Measurements from ENCODE around the gene LYPD3. TPM values are rescaled to one million over a fixed set of nuclear protein-coding genes. Genes with fewer than 3 reads are reported as not detected.

Gene LYPD3
- total RNA-seq, 1 donor from 2014 or later = 0.24 TPM

- H2AFZ ChIP-seq (replicated peaks) = no peak overlapping the region
- no peaks in the 10 kb centered on the region for H4K20me1 ChIP-seq (ENCODE audit: low read depth)
- H3K27me3 ChIP-seq = no peaks in the 10 kb centered on the region
- no peaks in the 10 kb centered on the region for H3K79me2 ChIP-seq (ENCODE audit: low read depth)
- H3K36me3 ChIP-seq = no peaks in the 10 kb centered on the region
- no peak overlapping the region for H3K4me3 ChIP-seq
- H3K27ac ChIP-seq = no peak overlapping the region
- Mint-ChIP-seq H3K4me1 (peaks cover 9% of the 10 kb centered on the region), H3K4me3 (no peak overlapping the region), H3K27ac (no peak overlapping the region), H3K27me3 (ENCODE audit: insufficient read depth, low read depth) (peaks cover 10% of the 10 kb centered on the region), H3K9me3 (no peaks in the 10 kb centered on the region), H3K36me3 (no peaks in the 10 kb centered on the region)
- DNase-seq (ENCODE audit: low spot score) = no peak
- no peaks in the 10 kb centered on the region for H3F3A ChIP-seq (ENCODE audit: low read depth)
- TF ChIP-seq CTCF (IDR thresholded peaks at IDR 0.05) = no peak
- no peak for TF ChIP-seq EZH2phosphoT487 (IDR thresholded peaks at IDR 0.05)
- TF ChIP-seq EZH2 (IDR thresholded peaks at IDR 0.05) = no peak
- H3K9ac ChIP-seq = no peak overlapping the region
- no peak overlapping the region for H3K4me2 ChIP-seq
- H3K4me1 ChIP-seq = no peaks in the 10 kb centered on the region
- no peaks in the 10 kb centered on the region for H3K9me3 ChIP-seq (ENCODE audit: low read depth)
Measured at GRCh38 chr19:43429395-43429794, 36.0 kb downstream of the LYPD3 start.

GRCh38 chr19:43425567-43426392 is 39.6 kb downstream of the LYPD3 start:
- peak; percentile 41 for DNase-seq (ENCODE audit: low spot score)
- peak overlapping the region; percentile 75 for H2AFZ ChIP-seq (replicated peaks)
- H3K9me3 Mint-ChIP-seq = no peaks in the 10 kb centered on the region

GRCh38 chr19:43423779-43424178 is 41.6 kb downstream of the LYPD3 start:
- Mint-ChIP-seq H3K27ac (no peak overlapping the region), H3K27me3 (ENCODE audit: insufficient read depth, low read depth) (peaks cover 7% of the 10 kb centered on the region), H3K9me3 (no peaks in the 10 kb centered on the region), H3K4me3 (no peak overlapping the region), H3K36me3 (no peaks in the 10 kb centered on the region), H3K4me1 (peaks cover 9% of the 10 kb centered on the region)
- Histone ChIP-seq H3K9me3 (ENCODE audit: low read depth) (no peaks in the 10 kb centered on the region), H3K36me3 (no peaks in the 10 kb centered on the region), H2AFZ (replicated peaks) (no peak overlapping the region), H4K20me1 (ENCODE audit: low read depth) (no peaks in the 10 kb centered on the region), H3K9ac (no peak overlapping the region), H3K27me3 (no peaks in the 10 kb centered on the region), H3K79me2 (ENCODE audit: low read depth) (no peaks in the 10 kb centered on the region), H3K4me1 (no peaks in the 10 kb centered on the region), H3K4me3 (no peak overlapping the region), H3K4me2 (no peak overlapping the region), H3K27ac (no peak overlapping the region), H3F3A (ENCODE audit: low read depth) (no peaks in the 10 kb centered on the region)
- no peak for DNase-seq (ENCODE audit: low spot score)
- TF ChIP-seq EZH2phosphoT487 (IDR thresholded peaks at IDR 0.05) = no peak
- TF ChIP-seq EZH2 (IDR thresholded peaks at IDR 0.05) = no peak
- TF ChIP-seq CTCF (IDR thresholded peaks at IDR 0.05) = no peak

More at GRCh38 chr19:43425567-43426392, 39.6 kb downstream of the LYPD3 start:
- Histone ChIP-seq H3K4me1 (no peaks in the 10 kb centered on the region), H3K27me3 (no peaks in the 10 kb centered on the region), H3K36me3 (no peaks in the 10 kb centered on the region), H3K4me3 (no peak overlapping the region), H3K9me3 (ENCODE audit: low read depth) (no peaks in the 10 kb centered on the region), H3K79me2 (ENCODE audit: low read depth) (no peaks in the 10 kb centered on the region), H3F3A (ENCODE audit: low read depth) (no peaks in the 10 kb centered on the region), H3K4me2 (no peak overlapping the region), H3K27ac (no peak overlapping the region), H3K9ac (no peak overlapping the region), H4K20me1 (ENCODE audit: low read depth) (no peaks in the 10 kb centered on the region)
- H3K4me1 Mint-ChIP-seq = peaks cover 9% of the 10 kb centered on the region
- no peaks in the 10 kb centered on the region for H3K36me3 Mint-ChIP-seq
- H3K27me3 Mint-ChIP-seq (ENCODE audit: insufficient read depth, low read depth) = peaks cover 7% of the 10 kb centered on the region
- TF ChIP-seq EZH2phosphoT487 (IDR thresholded peaks at IDR 0.05) = no peak
- peak; percentile 58 for TF ChIP-seq CTCF (IDR thresholded peaks at IDR 0.05)
- H3K4me3 Mint-ChIP-seq = no peak overlapping the region
- H3K27ac Mint-ChIP-seq = no peak overlapping the region

Data from neural progenitor cell (in vitro differentiated cells).